Hematopoietic multipotent progenitor cell treated with erythropoietin and hydrocortisone succinate and interleukin-3 and kit ligand, for 4 days (in vitro differentiated cells): ENCODE measurements around the gene VIL1.

Source experiments
- DNase-seq: peaks from one replicate; pipeline ENCODE4 v3.0.0-alpha.2; 2015

Gene VIL1

GRCh38 chr2:218395456-218395825, 23.5 kb upstream of the VIL1 start:
- DNase-seq, result peak; percentile 54

GRCh38 chr2:218395826-218396687, 22.9 kb upstream of the VIL1 start:
- peak; percentile 99 for DNase-seq

- peak; percentile 93 for DNase-seq
These were observed 22.0 kb upstream of the VIL1 start for GRCh38 chr2:218396688-218397462.

- DNase-seq, result no peak
These were observed 21.5 kb upstream of the VIL1 start for GRCh38 chr2:218397463-218397819.

GRCh38 chr2:218397820-218398436, 21.0 kb upstream of the VIL1 start:
- peak; percentile 98 for DNase-seq

GRCh38 chr2:218398437-218399390, 20.2 kb upstream of the VIL1 start:
- peak; percentile 91 for DNase-seq

GRCh38 chr2:218399391-218400166, 19.3 kb upstream of the VIL1 start, which contains the start of gene CTDSP1:
TSS of gene CTDSP1 (plus strand) at chr2:218399868. CDS start at chr2:218400091, 223 bp downstream.
- peak; percentile 99 for DNase-seq

- peak; percentile 72 for DNase-seq
These were observed 18.6 kb upstream of the VIL1 start for GRCh38 chr2:218400167-218400929.

GRCh38 chr2:218400930-218401881, 17.7 kb upstream of the VIL1 start:
- DNase-seq, result no peak

GRCh38 chr2:218401890-218402289, 17.0 kb upstream of the VIL1 start:
- DNase-seq, result no peak

GRCh38 chr2:218402491-218402901, 16.4 kb upstream of the VIL1 start:
- no peak for DNase-seq

- no peak for DNase-seq
These were observed 16.0 kb upstream of the VIL1 start for GRCh38 chr2:218402911-218403411.

- no peak for DNase-seq
These were observed 15.1 kb upstream of the VIL1 start for GRCh38 chr2:218403810-218404209.

GRCh38 chr2:218404351-218405085, 14.4 kb upstream of the VIL1 start:
- no peak for DNase-seq

GRCh38 chr2:218405086-218405745, 13.7 kb upstream of the VIL1 start:
- no peak for DNase-seq

GRCh38 chr2:218405746-218406208, 13.1 kb upstream of the VIL1 start:
- peak; percentile 61 for DNase-seq

GRCh38 chr2:218406209-218406948, 12.5 kb upstream of the VIL1 start:
- DNase-seq, result peak; percentile 99
